H1 (cell line): ENCODE measurements around the gene SPATA25. TPM values are rescaled to one million over a fixed set of nuclear protein-coding genes. Genes with fewer than 3 reads are reported as not detected.

Experiments used
- polyA plus RNA-seq, 7 experiments: library from polyadenylated mRNA; depleted of rRNA in 3 of 7; stranded (reverse) in 5 of 7; unstranded in 2 of 7; fragments of >200 nt in 5 of 7; fragments of 200-250 nt in 2 of 7; gene quantifications; 1 replicate in 5 of 7; 2 replicates in 1 of 7; 4 replicates in 1 of 7; pipeline versions ENCODE4 v1.2.1 to v1.2.3, GENCODE V29; 2011 to 2013; ENCODE audit warnings: missing spikeins in 2 of 7, mixed read lengths in 2 of 7
- total RNA-seq: library from RNA; stranded (reverse); fragmentation: NEBNext Ultra II Directional; extraction: Animal tissue kit (Norgen Biotek cat#: 25700); gene quantifications from 2 replicates; pipeline ENCODE4 v1.2.1, GENCODE V29; 2021
- TF ChIP-seq, protein P1 (sequence below): IDR thresholded peaks from 2 replicates; pipeline ENCODE4 v1.6.1; 2011; ENCODE audit warnings: low read depth, mild to moderate bottlenecking, low read length; ENCODE audit not compliant: insufficient read depth
- TF ChIP-seq, protein P2 (sequence below), 3 experiments: IDR thresholded peaks; 1 replicate in 2 of 3; 2 replicates in 1 of 3; pipeline versions ENCODE4 v1.5.1 to v1.6.1; 2011; ENCODE audit warnings: low read length in 3 of 3, mild to moderate bottlenecking in 3 of 3, inconsistent platforms in 2 of 3, low read depth in 1 of 3, moderate library complexity in 1 of 3; ENCODE audit not compliant: insufficient read depth in 1 of 3; ENCODE audit errors: control extremely low read depth in 1 of 3

SPATA25 gene
- total and polyA plus RNA-seq, 2 of the 8 experiments (the other 6 are each of a cell fraction or from before 2014, with no cell fraction given) = 2.0 to 3.0 TPM

DNA sequence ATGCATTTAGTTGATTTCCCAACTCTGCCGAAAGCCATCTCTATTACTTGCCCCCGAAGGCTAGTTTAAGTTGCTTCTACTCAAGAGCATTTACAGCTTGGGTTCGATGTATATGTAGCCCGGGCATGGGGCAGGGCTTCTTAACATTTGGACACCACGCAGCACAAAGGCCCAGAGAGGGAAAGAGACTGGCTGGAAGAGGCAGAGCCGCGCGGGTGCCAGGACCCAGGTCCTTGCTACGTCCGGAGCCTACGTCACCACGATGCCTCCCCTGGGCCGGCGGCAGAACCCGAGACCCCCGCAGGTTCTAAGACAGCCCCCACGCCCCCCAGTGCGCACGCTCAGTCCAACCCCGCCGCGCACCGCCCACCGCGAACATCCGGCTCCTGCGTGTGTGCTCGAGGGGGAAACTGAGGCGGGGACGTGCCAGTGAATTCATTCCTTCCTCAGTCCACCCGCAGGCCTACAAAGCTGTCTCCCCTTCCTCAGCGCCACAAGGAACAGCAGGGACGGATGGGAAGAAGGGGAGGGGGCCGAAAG lies 46.7 kb upstream of the SPATA25 start (continued):
- TF ChIP-seq, protein P1, sequence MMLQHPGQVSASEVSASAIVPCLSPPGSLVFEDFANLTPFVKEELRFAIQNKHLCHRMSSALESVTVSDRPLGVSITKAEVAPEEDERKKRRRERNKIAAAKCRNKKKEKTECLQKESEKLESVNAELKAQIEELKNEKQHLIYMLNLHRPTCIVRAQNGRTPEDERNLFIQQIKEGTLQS = no peak
- TF ChIP-seq, protein P2, sequence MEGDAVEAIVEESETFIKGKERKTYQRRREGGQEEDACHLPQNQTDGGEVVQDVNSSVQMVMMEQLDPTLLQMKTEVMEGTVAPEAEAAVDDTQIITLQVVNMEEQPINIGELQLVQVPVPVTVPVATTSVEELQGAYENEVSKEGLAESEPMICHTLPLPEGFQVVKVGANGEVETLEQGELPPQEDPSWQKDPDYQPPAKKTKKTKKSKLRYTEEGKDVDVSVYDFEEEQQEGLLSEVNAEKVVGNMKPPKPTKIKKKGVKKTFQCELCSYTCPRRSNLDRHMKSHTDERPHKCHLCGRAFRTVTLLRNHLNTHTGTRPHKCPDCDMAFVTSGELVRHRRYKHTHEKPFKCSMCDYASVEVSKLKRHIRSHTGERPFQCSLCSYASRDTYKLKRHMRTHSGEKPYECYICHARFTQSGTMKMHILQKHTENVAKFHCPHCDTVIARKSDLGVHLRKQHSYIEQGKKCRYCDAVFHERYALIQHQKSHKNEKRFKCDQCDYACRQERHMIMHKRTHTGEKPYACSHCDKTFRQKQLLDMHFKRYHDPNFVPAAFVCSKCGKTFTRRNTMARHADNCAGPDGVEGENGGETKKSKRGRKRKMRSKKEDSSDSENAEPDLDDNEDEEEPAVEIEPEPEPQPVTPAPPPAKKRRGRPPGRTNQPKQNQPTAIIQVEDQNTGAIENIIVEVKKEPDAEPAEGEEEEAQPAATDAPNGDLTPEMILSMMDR (IDR thresholded peaks at IDR 0.05; ENCODE audit: control extremely low read depth in 1 of 3, insufficient read depth in 1 of 3, low read depth in 1 of 3, low read length in 3 of 3) = no peak
